DND-41 (cell line): ENCODE data around the gene FAM24B.

Source experiments
- ATAC-seq: fragments of 200-7000 bp; cut with Tn5 transposase; 3 replicates; pipeline ENCODE4 v1.9.1; 2021; ENCODE audit warnings: low read depth; ENCODE audit not compliant: insufficient read depth
- DNase-seq: peaks from one replicate; pipeline ENCODE4 v3.0.0-alpha.2; 2020
- H2AFZ ChIP-seq: 2 replicates; pipeline ENCODE4 v1.6.0; 2012; ENCODE audit warnings: low read depth, low read length
- H3K27ac ChIP-seq: 2 replicates; pipeline ENCODE4 v1.5.1; 2012; ENCODE audit warnings: low read length, inconsistent platforms
- H3K27me3 ChIP-seq: fragments of 200-600 bp; sonication (generic); 2 replicates; pipeline ENCODE4 v1.6.0; 2012; ENCODE audit warnings: low read length, mild to moderate bottlenecking, inconsistent platforms; ENCODE audit not compliant: insufficient read depth, poor library complexity
- H3K36me3 ChIP-seq: 2 replicates; pipeline ENCODE4 v1.5.1; 2012; ENCODE audit warnings: low read length, inconsistent platforms; ENCODE audit not compliant: insufficient read depth
- H3K4me1 ChIP-seq: 2 replicates; pipeline ENCODE4 v1.5.1; 2012; ENCODE audit warnings: mild to moderate bottlenecking, low read length; ENCODE audit not compliant: insufficient read depth
- H3K4me2 ChIP-seq: 2 replicates; pipeline ENCODE4 v1.6.0; 2012; ENCODE audit warnings: mild to moderate bottlenecking, moderate library complexity, low read length, inconsistent platforms; ENCODE audit not compliant: insufficient read depth
- H3K4me3 ChIP-seq, 2 experiments: fragments of 200-600 bp in 1 of 2; shearing (Covaris generic) in 1 of 2; 2 replicates each; pipeline ENCODE4 v1.5.1; 2012 to 2016; ENCODE audit warnings: inconsistent platforms in 2 of 2, low read length in 2 of 2, mild to moderate bottlenecking in 2 of 2, low read depth in 1 of 2, moderate library complexity in 1 of 2
- H3K79me2 ChIP-seq: 2 replicates; pipeline ENCODE4 v1.6.0; 2012; ENCODE audit warnings: low read length, inconsistent platforms; ENCODE audit not compliant: insufficient read depth
- H3K9ac ChIP-seq: 2 replicates; pipeline ENCODE4 v1.6.0; 2012; ENCODE audit warnings: low read depth, mild to moderate bottlenecking, inconsistent platforms, low read length, moderate library complexity
- H3K9me3 ChIP-seq: 2 replicates; pipeline ENCODE4 v1.5.1; 2012; ENCODE audit warnings: low read length, moderate library complexity, mild to moderate bottlenecking, inconsistent platforms; ENCODE audit not compliant: insufficient read depth, severe bottlenecking
- H4K20me1 ChIP-seq: 2 replicates; pipeline ENCODE4 v1.6.0; 2012; ENCODE audit warnings: low read length; ENCODE audit not compliant: insufficient read depth
- CTCF ChIP-seq: IDR thresholded peaks from 2 replicates; pipeline ENCODE4 v1.5.1; 2012; ENCODE audit warnings: borderline replicate concordance, low read length, moderate library complexity, mild to moderate bottlenecking; ENCODE audit not compliant: poor library complexity, severe bottlenecking; ENCODE audit errors: extremely low read depth
- EZH2 ChIP-seq: IDR thresholded peaks from 3 replicates; pipeline ENCODE4 v1.6.1; 2012; ENCODE audit warnings: borderline replicate concordance, low read depth, mild to moderate bottlenecking, moderate library complexity, low read length, inconsistent platforms; ENCODE audit not compliant: severe bottlenecking

The FAM24B gene

GRCh38 chr10:122864901-122865300 is 14.5 kb downstream of the FAM24B start:
- no peak for ATAC-seq
- DNase-seq: no peak
- no peaks in the 10 kb centered on the region for H3K36me3 ChIP-seq
- H3K4me1 ChIP-seq: no peaks in the 10 kb centered on the region
- H3K27ac ChIP-seq: no peak overlapping the region
- peaks cover 17% of the 10 kb centered on the region; the same call in 1 of the 2 replicates for H4K20me1 ChIP-seq
- H2AFZ ChIP-seq: no peak overlapping the region
- H3K4me2 ChIP-seq: no peak overlapping the region
- no peaks in the 10 kb centered on the region for H3K27me3 ChIP-seq
- H3K9ac ChIP-seq: no peak overlapping the region
- TF ChIP-seq CTCF: no peak
- TF ChIP-seq EZH2: no peak
- peaks cover 73% of the 10 kb centered on the region for H3K79me2 ChIP-seq
- H3K4me3 ChIP-seq: no peak overlapping the region
- no peaks in the 10 kb centered on the region for H3K9me3 ChIP-seq

GRCh38 chr10:122864194-122864592 is 15.2 kb downstream of the FAM24B start:
- H3K4me3 ChIP-seq: no peak overlapping the region
- H3K9me3 ChIP-seq: no peaks in the 10 kb centered on the region
- 0 out of 2 replicates have a peak, but pooled peaks cover 4% of the 10 kb centered on the region for H3K36me3 ChIP-seq
- ATAC-seq (no peak), DNase-seq (no peak)
- no peaks in the 10 kb centered on the region for H3K4me1 ChIP-seq
- H4K20me1 ChIP-seq: peaks cover 24% of the 10 kb centered on the region; the same call in 1 of the 2 replicates
- TF ChIP-seq EZH2 (no peak), CTCF (no peak)
- H3K79me2 ChIP-seq: peaks cover 80% of the 10 kb centered on the region
- H3K4me2 ChIP-seq: no peak overlapping the region
- H3K27ac ChIP-seq: no peak overlapping the region
- no peak overlapping the region for H2AFZ ChIP-seq
- H3K9ac ChIP-seq: no peak overlapping the region
- H3K27me3 ChIP-seq: no peaks in the 10 kb centered on the region

- Histone ChIP-seq H3K27me3 (no peaks in the 10 kb centered on the region), H3K4me3 (no peak overlapping the region)
- ATAC-seq: no peak
These were observed 15.9 kb downstream of the FAM24B start for GRCh38 chr10:122863216-122864193.

More at GRCh38 chr10:122863216-122864193, 15.9 kb downstream of the FAM24B start:
- Histone ChIP-seq H2AFZ (no peak overlapping the region), H3K4me1 (no peaks in the 10 kb centered on the region), H3K9ac (no peak overlapping the region), H3K36me3 (peaks cover 8% of the 10 kb centered on the region; the same call in 1 of the 2 replicates), H3K4me2 (no peak overlapping the region), H3K79me2 (peaks cover 85% of the 10 kb centered on the region), H3K27ac (no peak overlapping the region), H3K9me3 (no peaks in the 10 kb centered on the region), H4K20me1 (peaks cover 30% of the 10 kb centered on the region; the same call in 1 of the 2 replicates)
- no peak for DNase-seq
- TF ChIP-seq EZH2 (no peak), CTCF (no peak)
